GM18909 (cell line): Measurements from ENCODE around the gene CHST14.
A peak's percentile ranks its signal among the peaks of the same experiment; 100 is the strongest.

ENCODE experiments used
- ATAC-seq: cut with Tn5 transposase; IDR thresholded peaks from one replicate; pipeline ENCODE4 v1.9.1; 2021; ENCODE audit warnings: mild to moderate bottlenecking; ENCODE audit not compliant: unreplicated experiment, poor library complexity

CHST14 gene

DNA sequence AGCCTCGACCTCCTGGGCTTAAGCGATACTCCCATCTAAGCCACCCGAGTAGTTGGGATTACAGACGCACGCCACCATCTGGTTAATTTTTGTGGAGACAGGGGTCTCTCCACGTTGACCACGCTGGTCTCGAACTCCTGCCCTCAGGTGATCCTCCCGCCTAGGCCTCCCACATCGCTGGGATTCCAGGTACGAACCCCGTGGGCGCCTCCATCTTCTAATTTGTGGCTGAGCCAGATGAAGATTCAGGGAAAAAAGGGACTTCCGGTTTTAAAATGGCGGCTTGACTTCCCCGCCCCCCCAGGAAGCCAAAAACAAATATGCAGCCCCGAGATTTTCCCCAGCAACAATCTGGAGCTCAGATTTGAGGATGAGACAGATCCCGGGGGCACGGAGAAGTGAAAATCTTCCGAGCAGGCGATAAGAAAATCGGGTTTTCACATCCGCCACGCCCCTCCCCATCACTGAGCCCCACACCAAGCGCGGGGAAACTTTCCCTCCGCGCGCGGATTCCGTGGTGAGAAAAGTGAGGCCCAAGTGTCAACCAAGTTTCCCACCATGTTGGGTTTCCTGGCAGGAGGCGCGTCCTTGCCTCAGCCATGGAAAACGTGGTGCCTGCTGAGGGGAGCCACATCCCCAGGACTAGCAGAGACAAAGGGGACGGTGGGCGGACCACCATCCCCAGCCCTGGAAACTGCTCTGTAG lies 15.4 kb downstream of the CHST14 start:
- ATAC-seq = no peak

DNA sequence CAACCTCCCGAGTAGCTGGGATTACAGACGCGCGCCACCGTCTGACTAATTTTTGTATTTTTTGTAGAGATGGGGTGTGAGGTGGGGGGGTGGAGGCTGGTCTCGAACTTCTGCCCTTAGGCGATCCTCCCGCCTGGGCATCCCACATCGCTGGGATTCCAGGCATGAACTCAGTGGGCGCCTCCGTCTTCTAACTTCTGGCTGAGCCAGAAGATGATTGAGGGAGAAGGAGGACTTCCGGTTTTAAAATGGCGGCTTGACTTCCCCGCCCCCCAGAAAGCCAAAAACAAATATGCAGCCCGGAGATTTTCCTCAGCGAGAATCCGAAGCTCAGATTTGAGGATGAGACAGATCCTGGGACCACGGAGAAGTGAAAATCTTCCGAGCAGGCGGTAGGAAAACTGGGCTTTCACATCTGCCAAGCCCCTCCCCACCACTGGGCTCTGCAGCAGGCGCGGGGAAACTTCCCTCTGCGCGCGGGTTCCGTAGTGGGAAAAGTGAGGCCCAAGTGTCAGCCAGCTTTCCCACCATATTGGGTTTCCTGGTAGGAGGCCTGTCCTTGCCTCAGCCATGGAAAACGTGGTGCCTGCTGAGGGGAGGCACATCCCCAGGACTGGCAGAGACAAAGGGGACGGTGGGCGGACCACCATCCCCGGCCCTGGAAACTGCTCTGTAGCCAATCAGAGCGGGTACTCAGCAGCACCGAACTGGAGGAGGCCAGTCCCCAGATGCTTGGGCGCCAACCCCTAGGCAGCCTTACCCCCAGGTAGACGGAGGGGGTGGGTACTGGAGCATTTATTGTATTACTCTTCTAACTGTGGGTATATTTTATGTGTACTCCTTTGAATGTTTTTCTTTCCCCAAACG lies 17.3 kb downstream of the CHST14 start:
- ATAC-seq = no peak

DNA sequence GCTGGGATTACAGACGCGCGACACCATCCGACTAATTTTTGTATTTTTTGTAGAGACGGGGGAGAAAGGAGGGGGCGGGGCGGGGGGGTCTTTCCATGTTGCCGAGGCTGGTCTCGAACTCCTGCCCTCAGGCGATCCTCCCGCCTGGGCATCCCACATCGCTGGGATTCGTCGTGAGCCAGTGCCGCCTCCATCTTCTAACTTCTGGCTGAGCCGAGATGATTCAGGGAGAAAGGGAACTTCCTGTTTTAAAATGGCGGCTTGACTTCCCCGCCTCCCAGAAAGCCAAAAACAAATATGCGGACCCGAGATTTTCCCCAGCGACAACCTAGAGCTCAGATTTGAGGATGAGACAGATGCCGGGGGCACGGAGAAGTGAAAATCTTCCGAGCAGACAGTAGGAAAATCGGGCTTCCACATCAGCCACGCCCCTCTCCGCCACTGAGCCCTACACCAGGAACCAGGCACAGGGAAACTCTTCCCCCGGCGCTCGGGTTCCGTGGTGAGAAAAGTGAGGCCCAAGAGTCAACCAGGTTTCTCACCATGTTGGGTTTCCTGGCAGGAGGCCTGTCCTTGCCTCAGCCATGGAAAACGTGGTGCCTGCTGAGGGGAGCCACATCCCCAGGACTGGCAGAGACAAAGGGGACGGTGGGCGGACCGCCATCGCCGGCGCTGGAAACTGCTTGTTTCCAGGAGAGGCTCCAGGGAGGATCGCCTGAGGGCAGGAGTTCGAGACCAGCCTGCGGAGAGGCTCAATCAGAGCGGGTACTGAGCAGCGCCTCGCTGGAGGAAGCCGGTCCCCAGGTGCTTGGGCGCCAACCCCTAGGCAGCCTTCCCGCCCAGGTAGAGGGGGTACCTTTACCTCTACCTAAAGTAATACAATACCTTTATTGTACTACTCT lies 18.7 kb downstream of the CHST14 start:
- ATAC-seq = no peak

DNA sequence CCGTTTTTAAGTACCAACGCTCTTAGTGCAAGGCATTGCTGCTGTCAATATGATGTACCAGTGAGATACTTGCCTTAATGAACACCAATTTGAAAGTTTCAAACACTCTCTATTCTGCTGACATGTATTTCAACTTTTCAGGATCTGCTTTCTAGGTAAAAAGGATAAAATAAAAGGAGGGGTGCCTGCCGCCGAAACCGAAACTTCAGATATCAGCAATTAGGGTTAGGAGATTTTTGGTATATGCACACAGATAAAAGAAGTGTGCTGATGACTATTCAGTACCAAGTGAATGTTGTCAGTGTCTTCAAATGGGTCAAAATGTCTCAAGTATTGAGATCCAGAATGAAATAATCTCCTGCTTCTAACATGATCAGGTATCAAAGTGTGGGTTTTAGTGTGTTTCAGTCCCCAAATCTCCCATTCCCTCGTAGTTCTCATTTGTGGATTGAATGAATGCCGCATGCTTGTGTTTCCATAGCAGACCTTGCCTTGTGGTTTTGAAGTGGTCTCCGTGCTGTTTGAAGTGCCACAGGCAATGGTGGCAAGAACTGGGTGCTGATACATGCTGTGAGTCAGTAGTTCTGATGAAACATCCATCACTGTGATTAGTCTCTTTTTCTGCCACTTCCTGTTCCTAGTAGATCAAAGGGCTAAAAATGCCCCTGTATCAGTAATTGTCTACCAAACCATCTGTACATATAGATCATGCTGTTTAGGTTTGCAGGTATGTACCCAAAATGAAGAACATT lies 22.5 kb downstream of the CHST14 start:
- ATAC-seq = no peak

DNA sequence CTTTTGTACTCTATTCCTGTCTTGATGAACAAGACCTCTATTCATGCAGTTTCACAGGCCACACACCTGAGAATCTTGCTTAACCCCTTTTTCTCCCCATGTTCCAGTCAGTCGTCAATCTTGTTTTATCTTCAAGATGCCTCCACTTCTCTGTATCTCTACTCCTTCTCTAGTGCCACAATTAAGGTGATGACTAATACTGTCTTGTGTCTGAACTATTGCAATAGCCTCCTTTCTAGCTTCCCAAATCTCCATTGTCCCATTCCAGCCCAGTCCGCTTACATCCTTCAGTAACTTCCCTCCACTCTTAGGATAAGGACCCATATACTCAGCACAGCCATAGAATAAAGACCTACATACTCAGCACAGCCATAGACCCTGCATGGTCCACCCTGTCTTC lies 24.7 kb downstream of the CHST14 start:
- no peak for ATAC-seq

DNA sequence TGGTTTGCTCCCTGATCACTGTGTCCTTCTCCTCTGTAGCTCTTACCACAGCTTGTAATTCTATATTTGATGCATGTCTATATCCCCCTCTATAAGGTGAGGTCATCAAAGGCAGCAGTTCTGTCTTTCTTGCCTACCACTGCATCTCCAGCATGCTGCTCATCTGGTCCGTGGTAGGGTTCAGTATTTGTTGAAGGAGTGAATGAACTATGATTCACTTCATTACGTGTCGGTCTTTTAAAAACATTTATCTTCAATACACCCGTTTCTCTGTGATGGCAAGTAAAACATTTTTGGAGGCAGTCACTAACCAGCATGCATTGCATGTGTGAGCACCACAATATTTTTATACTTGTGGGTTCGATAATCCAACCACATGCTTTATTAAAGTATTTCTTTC lies 27.6 kb downstream of the CHST14 start:
- no peak for ATAC-seq

DNA sequence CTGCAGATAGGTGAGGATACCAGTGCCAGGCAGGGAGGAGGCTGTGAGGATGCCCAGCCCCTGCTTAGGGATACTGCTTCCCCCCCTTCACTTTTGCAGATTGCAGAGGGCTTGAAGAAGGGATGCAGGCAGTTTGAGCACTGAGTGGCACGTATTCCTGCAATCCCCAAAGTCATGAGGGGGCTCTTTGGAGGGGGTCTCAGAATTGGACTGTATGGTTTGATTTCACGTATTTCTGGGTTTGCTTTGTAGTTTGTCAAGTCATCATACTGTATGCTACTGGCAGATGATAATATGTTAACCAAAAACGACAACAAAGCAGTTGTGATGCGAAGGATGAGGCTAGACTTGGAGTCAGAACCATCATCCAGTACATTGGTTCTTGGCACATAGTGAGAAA lies 28.1 kb downstream of the CHST14 start:
- ATAC-seq = no peak

DNA sequence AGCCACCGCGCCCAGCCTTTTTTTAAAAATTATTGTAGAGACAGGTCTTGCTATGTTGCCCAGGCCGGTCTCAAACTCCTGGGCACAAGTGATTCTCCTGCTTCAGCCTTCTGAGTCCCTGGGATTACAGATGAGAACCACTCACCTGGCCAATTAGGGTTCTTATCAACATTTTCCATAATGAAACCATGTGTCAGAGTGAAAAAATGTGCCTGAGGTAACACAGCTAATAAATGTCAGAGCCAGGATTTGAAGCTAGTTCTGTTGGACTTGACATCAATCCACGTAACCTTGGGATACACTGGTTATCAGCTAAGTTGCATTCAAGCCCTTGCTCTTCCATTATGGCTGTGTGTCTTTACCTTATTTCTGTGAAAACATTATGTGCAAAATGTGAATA lies 29.1 kb downstream of the CHST14 start:
- no peak for ATAC-seq

DNA sequence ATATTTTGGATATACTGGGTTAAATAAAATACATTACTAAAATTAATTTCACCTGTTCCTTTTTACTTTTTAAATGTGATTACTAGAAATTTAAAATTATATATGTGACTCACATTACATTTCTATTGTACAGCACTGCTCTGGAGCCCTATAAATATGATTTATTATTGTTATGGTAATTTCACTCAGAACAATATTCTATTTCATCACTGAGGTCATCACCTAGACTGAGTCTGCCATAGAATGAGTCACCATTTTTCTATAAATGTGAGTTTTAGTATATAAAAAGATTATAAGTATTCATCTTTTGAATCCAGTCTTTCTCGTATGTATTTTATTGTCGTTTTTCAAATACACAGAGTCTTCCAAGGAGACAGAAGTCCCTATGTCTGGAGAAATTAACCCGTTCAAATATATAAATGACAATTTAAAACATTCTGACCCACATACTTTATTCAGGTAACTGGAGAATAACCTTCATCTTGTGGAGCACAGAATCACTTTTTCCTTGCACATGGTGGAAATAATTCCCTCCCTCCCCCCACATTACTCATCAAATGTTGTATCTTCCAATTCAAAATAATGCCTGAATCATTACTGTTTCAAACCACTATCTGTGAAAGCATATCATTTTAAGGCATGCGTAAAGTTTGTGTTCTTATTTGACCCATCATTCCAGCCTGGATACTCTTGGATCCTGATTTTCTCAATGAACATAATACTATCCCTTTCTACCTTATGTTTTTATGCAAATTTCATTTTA lies 30.0 kb downstream of the CHST14 start:
- no peak for ATAC-seq

DNA sequence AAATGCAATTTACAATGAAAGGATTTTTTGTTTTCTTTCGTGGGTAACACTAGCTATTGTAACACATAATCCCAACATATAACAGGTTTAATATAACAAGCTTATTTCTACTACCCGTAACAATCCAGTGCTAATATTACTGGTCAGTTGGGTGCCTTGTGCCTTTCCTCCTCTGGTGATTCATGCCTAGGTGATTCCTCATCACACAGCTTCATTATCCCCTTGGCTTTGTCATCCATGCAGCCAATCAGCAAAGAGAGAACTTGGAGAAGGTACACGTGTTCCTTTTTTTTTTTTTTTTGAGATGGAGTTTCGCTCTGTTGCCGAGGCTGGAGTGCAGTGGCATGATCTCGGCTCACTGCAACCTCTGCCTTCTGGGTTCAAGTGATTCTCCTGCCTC lies 30.7 kb downstream of the CHST14 start:
- no peak for ATAC-seq

DNA sequence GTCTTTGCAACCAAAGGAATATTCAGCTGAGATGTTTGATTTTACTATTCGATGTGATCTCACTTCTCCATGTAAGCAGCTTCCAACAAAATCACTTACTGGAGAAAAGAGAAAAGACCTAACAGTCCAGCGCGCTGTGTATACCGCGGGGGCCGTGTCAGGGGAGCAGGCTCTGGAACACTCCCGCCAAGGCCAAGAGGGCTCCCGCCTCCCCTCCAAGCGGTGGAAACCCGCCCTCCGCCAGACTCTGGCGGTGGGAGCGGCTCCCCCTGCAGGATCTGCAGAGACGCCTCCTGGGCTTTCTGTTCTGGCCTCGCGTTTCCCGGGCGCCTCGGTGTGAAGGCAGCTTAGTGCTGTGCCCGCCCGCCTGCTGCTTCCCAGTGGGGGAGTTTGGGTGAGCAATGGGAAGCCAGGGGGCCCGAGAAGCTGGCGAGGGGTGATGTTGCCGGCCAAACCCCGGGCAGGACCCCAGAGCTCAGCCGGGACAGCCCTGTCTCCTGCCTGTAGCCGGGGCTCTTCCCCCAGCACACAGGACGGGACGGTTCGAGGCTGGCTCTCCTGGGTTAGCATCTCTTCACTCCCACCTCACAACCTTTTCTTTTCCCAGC lies 36.3 kb downstream of the CHST14 start:
- ATAC-seq = peak; percentile 46

DNA sequence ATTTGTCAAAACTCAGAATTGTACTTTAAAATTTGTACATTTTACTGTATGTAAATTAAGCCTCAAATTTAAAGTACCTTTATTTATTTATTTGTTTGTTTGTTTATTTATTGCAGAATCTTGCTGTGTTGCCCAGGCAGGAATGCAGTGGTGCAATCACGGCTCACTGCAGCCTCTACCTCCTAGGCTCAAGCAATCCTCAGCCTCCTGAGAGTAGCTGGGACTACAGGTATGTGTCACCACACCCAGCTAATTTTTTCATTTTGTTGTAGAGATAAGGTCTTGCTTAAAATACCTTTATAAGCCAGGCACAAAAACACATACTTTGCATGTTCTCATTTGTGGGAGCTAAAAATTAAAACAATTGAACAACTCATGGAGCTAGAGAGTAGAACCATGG lies 37.4 kb downstream of the CHST14 start:
- no peak for ATAC-seq

DNA sequence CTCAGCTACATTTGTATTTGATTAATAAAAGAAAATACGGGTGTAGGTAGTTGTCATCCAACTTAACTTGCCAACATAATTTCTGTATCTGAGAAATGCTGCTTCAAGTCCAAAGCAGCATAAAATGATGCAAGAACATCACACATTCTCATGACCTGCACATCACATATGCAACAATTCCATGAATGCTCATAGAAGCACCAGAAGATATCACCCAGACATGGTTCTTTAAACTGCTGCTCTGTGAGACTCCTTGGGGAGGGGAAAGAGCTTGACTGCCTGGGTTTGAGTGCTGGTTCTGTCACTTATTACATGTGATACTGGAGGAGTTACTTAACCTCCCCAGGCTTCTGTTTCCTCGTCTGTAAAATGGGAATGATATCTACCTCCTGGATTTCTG lies 39.4 kb downstream of the CHST14 start:
- no peak for ATAC-seq

DNA sequence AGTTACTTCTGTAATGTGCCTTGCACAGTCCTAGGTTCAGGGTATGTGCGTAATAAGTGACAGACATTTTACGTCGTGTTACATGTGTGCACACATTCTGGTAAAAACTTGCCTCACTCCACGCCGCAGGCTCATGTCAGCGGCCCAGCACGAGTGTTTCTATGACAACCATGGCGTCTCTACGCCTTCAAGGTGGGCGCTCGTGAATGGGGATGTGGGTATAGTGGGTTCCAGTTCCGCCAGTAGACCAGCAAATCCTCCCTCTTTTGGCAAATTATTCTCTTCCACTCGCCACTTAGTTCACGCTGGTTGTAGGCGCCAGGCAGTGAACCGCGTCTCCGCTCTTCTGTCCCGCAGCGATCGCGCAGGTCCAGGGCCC lies 40.3 kb downstream of the CHST14 start:
- peak; percentile 54 for ATAC-seq

DNA sequence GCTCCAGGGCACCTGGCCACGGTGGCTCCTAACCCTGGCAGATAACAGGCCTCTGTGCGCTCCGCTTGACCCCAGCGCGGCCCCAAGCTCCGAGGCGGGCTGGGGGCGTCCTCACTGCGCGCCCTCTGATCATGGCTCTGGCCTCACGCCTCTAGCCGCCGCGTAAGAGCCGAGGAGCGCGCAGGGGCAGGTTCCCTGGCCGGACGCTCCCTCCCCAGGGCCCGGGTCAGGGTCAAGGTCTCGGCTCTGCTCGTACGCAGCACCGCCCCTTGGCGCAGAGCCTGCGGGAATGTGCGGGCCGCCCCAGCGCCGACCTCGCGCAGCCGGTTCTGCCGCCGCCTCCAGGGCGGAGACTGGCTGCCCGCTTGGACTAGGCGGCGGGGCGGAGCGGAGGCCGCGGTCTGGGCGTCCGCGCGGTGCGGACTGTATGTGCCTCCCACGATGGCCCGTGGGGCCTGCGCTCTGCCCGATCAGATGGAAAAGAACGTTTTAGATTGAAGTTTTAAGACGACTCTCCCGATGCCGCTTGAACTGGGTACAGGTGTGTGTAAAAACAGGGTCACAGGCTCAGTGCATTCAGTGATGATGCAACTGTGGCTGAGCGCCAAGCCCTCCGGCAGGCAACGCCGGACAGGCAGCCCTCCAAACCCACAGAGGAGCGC lies 40.8 kb downstream of the CHST14 start:
- ATAC-seq = peak; percentile 53

DNA sequence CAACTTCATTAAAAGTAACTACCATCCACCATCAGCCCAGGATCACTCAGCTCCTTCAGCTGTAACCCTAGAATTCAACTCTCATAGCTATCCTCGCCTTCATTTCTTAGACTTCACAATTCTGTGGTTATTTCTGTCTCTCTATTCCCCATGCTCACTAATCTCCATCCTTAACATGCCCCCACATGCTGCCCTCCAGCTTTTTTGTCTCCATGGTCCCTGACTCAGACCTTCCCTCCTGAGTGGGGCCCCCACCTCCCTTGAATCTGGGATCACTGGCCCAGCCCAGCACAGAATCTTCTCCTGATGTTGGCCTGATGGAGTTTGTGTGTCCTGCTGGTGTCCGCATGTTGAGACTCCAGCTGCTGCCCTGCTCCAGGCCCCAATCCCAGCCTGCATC lies 41.7 kb downstream of the CHST14 start:
- ATAC-seq = no peak

DNA sequence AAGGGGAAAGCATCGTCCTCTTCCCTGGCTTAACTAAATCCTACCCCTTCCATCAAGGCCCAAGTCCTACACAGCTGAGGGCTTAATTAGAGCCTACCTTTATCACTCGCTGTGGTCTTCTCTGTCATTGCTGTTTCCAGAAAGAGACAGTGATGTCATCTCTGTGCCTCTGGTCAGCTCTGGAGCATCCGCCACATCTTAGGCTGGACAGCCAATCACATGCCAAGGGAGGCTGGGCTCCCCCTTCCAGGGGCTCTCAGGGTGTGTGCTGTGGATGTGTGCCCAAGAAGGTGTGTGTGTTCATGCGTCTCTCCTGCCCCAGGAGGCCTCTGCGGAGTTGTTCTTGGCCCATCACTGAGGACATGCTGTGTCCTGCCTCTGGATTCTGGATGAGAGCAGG lies 42.8 kb downstream of the CHST14 start:
- ATAC-seq = no peak

DNA sequence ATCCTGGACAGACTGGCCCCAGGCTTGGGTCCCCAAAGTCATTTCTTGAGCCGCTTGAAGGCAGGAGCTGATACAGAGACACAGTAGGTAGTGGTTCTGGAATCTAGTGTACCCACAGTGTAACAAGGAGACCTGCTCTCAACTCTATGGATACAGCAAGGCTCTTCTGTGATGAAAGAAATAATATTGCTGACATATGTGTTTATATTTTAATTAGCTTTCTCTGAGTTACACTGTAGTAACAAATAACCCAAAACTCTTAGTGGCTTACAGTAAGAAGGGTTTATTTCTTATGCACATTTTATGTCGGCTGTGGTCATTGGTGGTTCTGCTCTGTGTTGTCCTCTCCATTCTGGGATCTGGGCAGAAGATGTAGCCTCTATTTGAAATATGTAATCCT lies 45.5 kb downstream of the CHST14 start:
- ATAC-seq = no peak
